Astrocyte (in vitro differentiated cells and primary cell): ENCODE data around the gene SLC30A10. TPM values are rescaled to one million over a fixed set of nuclear protein-coding genes. Genes with fewer than 3 reads are reported as not detected.

Source experiments
- DNase-seq: peaks from one replicate; pipeline ENCODE4 v3.0.0-alpha.2; 2010; ENCODE audit warnings: low read depth
- FAIRE-seq: peaks from 2 replicates; lab custom pipeline; 2011; peaks lifted over from hg19 to GRCh38; lab: Jason Lieb, UNC
- H2AFZ ChIP-seq: 2 replicates; pipeline ENCODE4 v1.6.0; 2012; ENCODE audit warnings: low read depth, low read length, inconsistent platforms
- H3K27ac ChIP-seq: 2 replicates; pipeline ENCODE4 v1.5.1; 2011; ENCODE audit warnings: low read depth, low read length, inconsistent platforms
- H3K27me3 ChIP-seq: 2 replicates; pipeline ENCODE4 v1.6.0; 2011; ENCODE audit warnings: low read length, inconsistent platforms; ENCODE audit not compliant: insufficient read depth
- H3K36me3 ChIP-seq: 2 replicates; pipeline ENCODE4 v1.5.1; 2011; ENCODE audit warnings: low read length, inconsistent platforms; ENCODE audit not compliant: insufficient read depth
- H3K4me1 ChIP-seq: 2 replicates; pipeline ENCODE4 v1.5.1; 2011; ENCODE audit warnings: low read length, inconsistent platforms; ENCODE audit not compliant: insufficient read depth
- H3K4me2 ChIP-seq: 2 replicates; pipeline ENCODE4 v1.6.0; 2012; ENCODE audit warnings: low read length, inconsistent platforms
- H3K4me3 ChIP-seq: 2 replicates; pipeline ENCODE4 v1.5.1; 2011; ENCODE audit warnings: low read depth, mild to moderate bottlenecking, low read length, inconsistent platforms; ENCODE audit not compliant: insufficient read depth
- H3K79me2 ChIP-seq: 2 replicates; pipeline ENCODE4 v1.6.0; 2012; ENCODE audit warnings: mild to moderate bottlenecking, low read length, inconsistent platforms; ENCODE audit not compliant: insufficient read depth
- H3K9ac ChIP-seq: 2 replicates; pipeline ENCODE4 v1.6.0; 2012; ENCODE audit warnings: mild to moderate bottlenecking, low read length, inconsistent platforms
- H3K9me3 ChIP-seq: 2 replicates; pipeline ENCODE4 v1.5.1; 2012; ENCODE audit warnings: low read depth, mild to moderate bottlenecking, low read length, inconsistent platforms; ENCODE audit not compliant: insufficient read depth
- H4K20me1 ChIP-seq: 2 replicates; pipeline ENCODE4 v1.6.0; 2012; ENCODE audit warnings: low read length, inconsistent platforms; ENCODE audit not compliant: insufficient read depth
- H3K27ac Mint-ChIP-seq: one replicate; pipeline ENCODE4 v1.8.0; 2021; ENCODE audit warnings: mild to moderate bottlenecking, mixed read lengths; ENCODE audit not compliant: unreplicated experiment
- H3K27me3 Mint-ChIP-seq: one replicate; pipeline ENCODE4 v1.8.0; 2021; ENCODE audit warnings: low read depth, mixed read lengths; ENCODE audit not compliant: unreplicated experiment
- H3K36me3 Mint-ChIP-seq: one replicate; pipeline ENCODE4 v1.8.0; 2021; ENCODE audit warnings: low read depth, mixed read lengths; ENCODE audit not compliant: unreplicated experiment
- H3K4me1 Mint-ChIP-seq: one replicate; pipeline ENCODE4 v1.8.0; 2021; ENCODE audit warnings: low read depth, mixed read lengths; ENCODE audit not compliant: unreplicated experiment
- H3K4me3 Mint-ChIP-seq: one replicate; pipeline ENCODE4 v1.8.0; 2021; ENCODE audit warnings: mild to moderate bottlenecking, moderate library complexity, mixed read lengths; ENCODE audit not compliant: unreplicated experiment
- H3K9me3 Mint-ChIP-seq: one replicate; pipeline ENCODE4 v1.8.0; 2021; ENCODE audit warnings: mild to moderate bottlenecking, mixed read lengths; ENCODE audit not compliant: unreplicated experiment
- CTCF ChIP-seq: IDR thresholded peaks from 2 replicates; pipeline ENCODE4 v1.5.1; 2011; ENCODE audit warnings: low read depth, mild to moderate bottlenecking, inconsistent platforms, low read length, moderate library complexity; ENCODE audit not compliant: insufficient read depth
- EZH2 ChIP-seq: IDR thresholded peaks from 2 replicates; pipeline ENCODE4 v1.6.1; 2012; ENCODE audit warnings: mild to moderate bottlenecking, low read length, inconsistent platforms; ENCODE audit not compliant: insufficient read depth
- total RNA-seq: library from RNA; stranded (reverse); gene quantifications from 2 replicates; pipeline ENCODE4 v1.2.1, GENCODE V29; 2021

SLC30A10 gene
- total RNA-seq, 1 donor from 2014 or later = not detected

GRCh38 chr1:219958875-219959417 is 30.6 kb upstream of the SLC30A10 start:
- H2AFZ ChIP-seq = no peak overlapping the region
- TF ChIP-seq CTCF = no peak
- TF ChIP-seq EZH2 = no peak

DNA sequence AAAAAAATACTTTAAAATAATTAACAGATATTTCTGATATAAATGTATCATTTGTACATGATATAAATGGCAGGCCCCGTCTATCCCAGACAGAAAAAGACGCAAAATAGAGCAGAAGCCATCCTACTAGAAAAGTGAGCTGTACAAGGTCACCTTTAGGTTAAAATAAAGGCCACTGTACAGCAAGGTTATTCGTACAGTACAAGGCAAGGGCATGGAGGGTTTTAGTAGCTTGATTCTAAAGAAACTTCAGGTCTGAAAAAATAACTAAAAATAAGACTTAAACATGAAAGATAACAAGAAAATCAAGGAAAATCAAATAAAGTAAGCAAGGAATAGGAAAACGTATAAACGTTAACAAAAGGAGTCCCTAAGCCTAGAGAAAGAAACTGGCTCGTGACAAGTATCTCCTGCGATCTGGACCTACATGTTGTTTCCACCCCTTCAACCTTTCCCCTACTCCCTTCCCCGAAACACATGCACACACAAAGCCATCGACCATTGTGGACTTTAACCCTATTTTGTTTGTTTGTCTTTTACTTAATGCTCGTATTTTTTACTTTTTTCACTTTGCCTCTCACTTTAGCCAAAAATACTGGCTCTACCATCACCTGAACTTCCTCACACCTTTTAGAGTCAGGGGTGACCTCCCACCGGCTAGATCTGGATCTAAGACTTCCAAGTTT is 26.5 kb upstream of the SLC30A10 start:
- no peaks in the 10 kb centered on the region for H3K4me1 ChIP-seq
- DNase-seq (no peak), FAIRE-seq (no peak)
- H3K27me3 Mint-ChIP-seq = peaks cover 3% of the 10 kb centered on the region
- no peak overlapping the region for H3K4me2 ChIP-seq
- no peak overlapping the region for H3K4me3 Mint-ChIP-seq
- no peak overlapping the region for H2AFZ ChIP-seq
- no peak overlapping the region for H3K27ac ChIP-seq
- H3K27me3 ChIP-seq = no peaks in the 10 kb centered on the region
- no peaks in the 10 kb centered on the region for H3K36me3 Mint-ChIP-seq
- no peak overlapping the region for H3K9ac ChIP-seq
- no peaks in the 10 kb centered on the region for H3K4me1 Mint-ChIP-seq
- no peak overlapping the region for H3K4me3 ChIP-seq
- no peaks in the 10 kb centered on the region for H4K20me1 ChIP-seq
- H3K36me3 ChIP-seq = no peaks in the 10 kb centered on the region
- H3K9me3 Mint-ChIP-seq = no peaks in the 10 kb centered on the region
- no peak overlapping the region for H3K27ac Mint-ChIP-seq
- no peaks in the 10 kb centered on the region for H3K79me2 ChIP-seq
- no peak for TF ChIP-seq CTCF
- no peak for TF ChIP-seq EZH2
- H3K9me3 ChIP-seq = no peaks in the 10 kb centered on the region

More at GRCh38 chr1:219958875-219959417, 30.6 kb upstream of the SLC30A10 start:
- Histone ChIP-seq H3K4me3 (no peak overlapping the region), H3K27me3 (no peaks in the 10 kb centered on the region), H3K9me3 (no peaks in the 10 kb centered on the region), H3K36me3 (no peaks in the 10 kb centered on the region), H3K4me2 (no peak overlapping the region), H3K27ac (no peak overlapping the region), H3K9ac (no peak overlapping the region), H3K4me1 (no peaks in the 10 kb centered on the region), H4K20me1 (no peaks in the 10 kb centered on the region), H3K79me2 (no peaks in the 10 kb centered on the region)
- no peaks in the 10 kb centered on the region for H3K36me3 Mint-ChIP-seq
- H3K4me1 Mint-ChIP-seq = no peaks in the 10 kb centered on the region
- no peak overlapping the region for H3K4me3 Mint-ChIP-seq
- H3K27ac Mint-ChIP-seq = no peak overlapping the region
- H3K27me3 Mint-ChIP-seq = peaks cover 3% of the 10 kb centered on the region
- DNase-seq (no peak), FAIRE-seq (no peak)
- H3K9me3 Mint-ChIP-seq = no peaks in the 10 kb centered on the region

- no peak for FAIRE-seq
- Histone ChIP-seq H3K27me3 (no peaks in the 10 kb centered on the region), H3K27ac (no peak overlapping the region), H3K9ac (no peak overlapping the region), H3K36me3 (no peaks in the 10 kb centered on the region), H4K20me1 (no peaks in the 10 kb centered on the region), H3K4me2 (no peak overlapping the region), H3K4me3 (no peak overlapping the region), H3K4me1 (no peaks in the 10 kb centered on the region), H3K79me2 (no peaks in the 10 kb centered on the region), H3K9me3 (no peaks in the 10 kb centered on the region), H2AFZ (no peak overlapping the region)
- Mint-ChIP-seq H3K27me3 (peaks cover 3% of the 10 kb centered on the region), H3K4me1 (no peaks in the 10 kb centered on the region), H3K9me3 (no peaks in the 10 kb centered on the region), H3K27ac (no peak overlapping the region), H3K36me3 (no peaks in the 10 kb centered on the region), H3K4me3 (no peak overlapping the region)
- TF ChIP-seq EZH2 = no peak
- TF ChIP-seq CTCF = no peak
- DNase-seq = no peak
Observed at GRCh38 chr1:219954052-219954451, 25.7 kb upstream of the SLC30A10 start.
